ENCODE measurements around the gene CCDC148. TPM values are rescaled to one million over a fixed set of nuclear protein-coding genes. Genes with fewer than 3 reads are reported as not detected.
"Not testable (repeated sequence)": the region's sequence is repeated elsewhere in the genome, so short reads cannot be mapped to it uniquely, and the experiment has no call there.

Gene CCDC148
- polyA plus RNA-seq, 3 donors from 2014 or later = not detected

GRCh38 chr2:158473300-158473699, 16.7 kb upstream of the CCDC148 start:
- H3K9me3 Mint-ChIP-seq = not testable (repeated sequence)

GRCh38 chr2:158472829-158473228, 16.3 kb upstream of the CCDC148 start:
- not testable (repeated sequence) for DNase-seq; H3K9me3 Mint-ChIP-seq; H3K36me3 Mint-ChIP-seq; H3K27ac Mint-ChIP-seq; H3K4me3 Mint-ChIP-seq; H3K27me3 Mint-ChIP-seq (ENCODE audit: low read depth in 3 of 3)
- H3K4me1 Mint-ChIP-seq = peaks cover 9 to 12% of the 10 kb centered on the region in 2 donors

More at GRCh38 chr2:158473300-158473699, 16.7 kb upstream of the CCDC148 start:
- H3K27ac Mint-ChIP-seq; H3K27me3 Mint-ChIP-seq (ENCODE audit: low read depth in 3 of 3); H3K4me3 Mint-ChIP-seq; DNase-seq; H3K36me3 Mint-ChIP-seq: not testable (repeated sequence)
- H3K4me1 Mint-ChIP-seq = peaks cover 9 to 13% of the 10 kb centered on the region in 2 donors

- Mint-ChIP-seq H3K27ac (no peak overlapping the region), H3K9me3 (no peaks in the 10 kb centered on the region), H3K36me3 (peaks cover 0 to 5% (median 0%) of the 10 kb centered on the region in 3 donors), H3K4me3 (no peak overlapping the region), H3K4me1 (no peaks in the 10 kb centered on the region), H3K27me3 (ENCODE audit: low read depth in 3 of 3) (peaks cover 1 to 3% (median 3%) of the 10 kb centered on the region in 3 donors)
- DNase-seq = no peak
Measured at GRCh38 chr2:158467248-158467647, 10.7 kb upstream of the CCDC148 start.

GRCh38 chr2:158464426-158465281, 8.1 kb upstream of the CCDC148 start:
- H3K4me3 Mint-ChIP-seq = no peak overlapping the region
- no peak for DNase-seq
- H3K27me3 Mint-ChIP-seq (ENCODE audit: low read depth in 3 of 3) = peaks cover 2 to 3% (median 3%) of the 10 kb centered on the region in 3 donors
- no peaks in the 10 kb centered on the region for H3K36me3 Mint-ChIP-seq
- no peaks in the 10 kb centered on the region for H3K4me1 Mint-ChIP-seq
- H3K27ac Mint-ChIP-seq = no peak overlapping the region
- H3K9me3 Mint-ChIP-seq = no peaks in the 10 kb centered on the region

GRCh38 chr2:158463496-158464095, 7.0 kb upstream of the CCDC148 start:
- DNase-seq = no peak
- Mint-ChIP-seq H3K4me1 (peaks cover 3 to 4% of the 10 kb centered on the region in 2 donors), H3K9me3 (no peaks in the 10 kb centered on the region), H3K27ac (no peak overlapping the region), H3K4me3 (no peak overlapping the region), H3K36me3 (no peaks in the 10 kb centered on the region), H3K27me3 (ENCODE audit: low read depth in 3 of 3) (peaks cover 2 to 7% (median 3%) of the 10 kb centered on the region in 3 donors)

GRCh38 chr2:158460632-158461297, 4.2 kb upstream of the CCDC148 start:
- Mint-ChIP-seq H3K4me1 (peaks cover 18 to 19% of the 10 kb centered on the region in 2 donors), H3K4me3 (no peak overlapping the region), H3K27ac (no peak overlapping the region), H3K36me3 (no peaks in the 10 kb centered on the region), H3K9me3 (no peaks in the 10 kb centered on the region), H3K27me3 (ENCODE audit: low read depth in 3 of 3) (peaks cover 3 to 19% (median 9%) of the 10 kb centered on the region in 3 donors)
- DNase-seq = no peak

GRCh38 chr2:158459161-158460003, 2.8 kb upstream of the CCDC148 start:
- no peak overlapping the region for H3K27ac Mint-ChIP-seq
- peaks cover 3 to 23% (median 9%) of the 10 kb centered on the region in 3 donors for H3K27me3 Mint-ChIP-seq (ENCODE audit: low read depth in 3 of 3)
- H3K4me1 Mint-ChIP-seq = peaks cover 18 to 22% of the 10 kb centered on the region in 2 donors
- H3K9me3 Mint-ChIP-seq = no peaks in the 10 kb centered on the region
- no peak for DNase-seq
- H3K4me3 Mint-ChIP-seq = peak overlapping the region in 3 of 5 donors; percentile 87 to 96 (median 89)
- H3K36me3 Mint-ChIP-seq = no peaks in the 10 kb centered on the region

GRCh38 chr2:158458617-158458920, 2.0 kb upstream of the CCDC148 start:
- H3K4me1 Mint-ChIP-seq = peaks cover 18 to 22% of the 10 kb centered on the region in 2 donors
- no peak for DNase-seq
- H3K4me3 Mint-ChIP-seq = peak overlapping the region; percentile 87 to 96 (median 91)
- no peaks in the 10 kb centered on the region for H3K36me3 Mint-ChIP-seq
- peaks cover 3 to 23% (median 9%) of the 10 kb centered on the region in 3 donors for H3K27me3 Mint-ChIP-seq (ENCODE audit: low read depth in 3 of 3)
- H3K9me3 Mint-ChIP-seq = no peaks in the 10 kb centered on the region
- H3K27ac Mint-ChIP-seq = peak overlapping the region in 4 of 6 donors; percentile 6 to 77 (median 52)

- Mint-ChIP-seq H3K27me3 (ENCODE audit: low read depth in 3 of 3) (peaks cover under 1 to 23% (median 9%) of the 10 kb centered on the region in 3 donors), H3K4me1 (peaks cover 18 to 22% of the 10 kb centered on the region in 2 donors), H3K4me3 (peak overlapping the region; percentile 87 to 96 (median 91))
Measured at GRCh38 chr2:158457826-158458616, 1.5 kb upstream of the CCDC148 start.

GRCh38 chr2:158457092-158457825, 706 bp upstream of the CCDC148 start:
- Mint-ChIP-seq H3K9me3 (no peaks in the 10 kb centered on the region), H3K36me3 (no peaks in the 10 kb centered on the region), H3K27ac (peak overlapping the region; percentile 67 to 85 (median 76)), H3K4me3 (peak overlapping the region; percentile 87 to 96 (median 91)), H3K4me1 (peaks cover 18 to 22% of the 10 kb centered on the region in 2 donors), H3K27me3 (ENCODE audit: low read depth in 3 of 3) (peaks cover 3 to 28% (median 14%) of the 10 kb centered on the region in 3 donors)
- DNase-seq = peak; percentile 53 to 60 (median 58)

More at GRCh38 chr2:158457826-158458616, 1.5 kb upstream of the CCDC148 start:
- Mint-ChIP-seq H3K9me3 (no peaks in the 10 kb centered on the region), H3K27ac (peak overlapping the region; percentile 67 to 85 (median 78)), H3K36me3 (no peaks in the 10 kb centered on the region)
- DNase-seq = peak; percentile 48 to 53 (median 48)

GRCh38 chr2:158443606-158444005, 12.9 kb downstream of the CCDC148 start:
- no peaks in the 10 kb centered on the region for H3K27me3 Mint-ChIP-seq (ENCODE audit: low read depth in 3 of 3)
- no peak for DNase-seq
- H3K4me3 Mint-ChIP-seq = no peak overlapping the region
- no peak overlapping the region for H3K27ac Mint-ChIP-seq
- peaks cover 0 to 5% (median 0%) of the 10 kb centered on the region in 6 donors for H3K9me3 Mint-ChIP-seq
- no peaks in the 10 kb centered on the region for H3K36me3 Mint-ChIP-seq
- no peaks in the 10 kb centered on the region for H3K4me1 Mint-ChIP-seq

- H3K4me1 Mint-ChIP-seq; H3K4me3 Mint-ChIP-seq; H3K36me3 Mint-ChIP-seq; H3K9me3 Mint-ChIP-seq; H3K27me3 Mint-ChIP-seq (ENCODE audit: low read depth in 3 of 3); DNase-seq; H3K27ac Mint-ChIP-seq: not testable (repeated sequence)
Measured at GRCh38 chr2:158439062-158439461, 17.5 kb downstream of the CCDC148 start.
